Body of pancreas (tissue), 4 donors: ENCODE data around the gene TGM6.

ENCODE experiments used
- CTCF ChIP-seq, 7 experiments: fragments of 450-650 bp in 4 of 7; fragments of 200-600 bp in 3 of 7; sonication (generic) in 3 of 7; IDR thresholded peaks; one replicate each; pipeline ENCODE4 v1.5.1; 2016 to 2019; ENCODE audit warnings: antibody characterized with exemption in 7 of 7
- POLR2A ChIP-seq, 3 donors: fragments of 450-650 bp; IDR thresholded peaks; one replicate each; pipeline ENCODE4 v1.6.1; 2016; ENCODE audit warnings: antibody characterized with exemption in 3 of 3, mild to moderate bottlenecking in 2 of 3

- TF ChIP-seq POLR2A (IDR thresholded peaks at IDR 0.05): no peak
- no peak for TF ChIP-seq CTCF (IDR thresholded peaks at IDR 0.05)
Observed at GRCh38 chr20:2381303-2381702, 602 bp downstream of the TGM6 start.
